Activated CD4-positive, alpha-beta T cell treated with anti-CD3 and anti-CD28 coated beads for 48 hours (primary cell): ENCODE data around the gene IGFBP5.

Experiments
- DNase-seq: peaks from one replicate; pipeline ENCODE4 v3.0.0-alpha.2; 2020

IGFBP5 gene

GRCh38 chr2:216636551-216637450, 58.5 kb downstream of the IGFBP5 start:
- peak; percentile 5 for DNase-seq

GRCh38 chr2:216635701-216636550, 59.4 kb downstream of the IGFBP5 start:
- no peak for DNase-seq

GRCh38 chr2:216635171-216635570, 60.2 kb downstream of the IGFBP5 start:
- DNase-seq = peak; percentile 8

- no peak for DNase-seq
Observed at GRCh38 chr2:216634370-216635148, 60.8 kb downstream of the IGFBP5 start.

- DNase-seq = peak; percentile 4
Observed at GRCh38 chr2:216633616-216634369, 61.6 kb downstream of the IGFBP5 start.

GRCh38 chr2:216632952-216633615, 62.3 kb downstream of the IGFBP5 start, which contains the start of gene IGFBP2:
IGFBP2 (plus strand) TSS chr2:216633420; CDS start chr2:216633524, 104 bp downstream.
- DNase-seq = peak; percentile 33

- DNase-seq = no peak
Observed at GRCh38 chr2:216632346-216632951, 62.9 kb downstream of the IGFBP5 start.

GRCh38 chr2:216629784-216630183, 65.6 kb downstream of the IGFBP5 start:
- no peak for DNase-seq

GRCh38 chr2:216626875-216627245, 68.5 kb downstream of the IGFBP5 start:
- DNase-seq = no peak

GRCh38 chr2:216626168-216626874, 69.0 kb downstream of the IGFBP5 start:
- no peak for DNase-seq

GRCh38 chr2:216624251-216624650, 71.1 kb downstream of the IGFBP5 start:
- no peak for DNase-seq

GRCh38 chr2:216622526-216622925, 72.8 kb downstream of the IGFBP5 start:
- no peak for DNase-seq
